HEK293T (cell line): ENCODE results near the gene IKZF5.

Experiments used
- CTCF ChIA-PET: fragments of 350-600 bp; formaldehyde crosslinking; extraction: SDS; loops from one replicate; lab custom pipeline; 2021; ENCODE audit warnings: antibody characterized with exemption, inconsistent platforms; lab: Yijun Ruan, JAX
- POLR2A ChIA-PET: fragments of 350-600 bp; formaldehyde crosslinking; extraction: SDS; loops from one replicate; lab custom pipeline; 2020; ENCODE audit warnings: antibody characterized with exemption, inconsistent platforms; lab: Yijun Ruan, JAX
- DNase-seq: peaks from one replicate; pipeline ENCODE4 v3.0.0; 2012; ENCODE audit warnings: mixed read lengths; ENCODE audit errors: extremely low spot score
- ARNT ChIP-seq: fragments of 450-650 bp; IDR thresholded peaks from 2 replicates; pipeline ENCODE4 v1.6.1; 2017; ENCODE audit warnings: mild to moderate bottlenecking
- BHLHE40 ChIP-seq: fragments of 450-650 bp; IDR thresholded peaks from 2 replicates; pipeline ENCODE4 v1.6.1; 2016; ENCODE audit warnings: mild to moderate bottlenecking, moderate library complexity, borderline replicate concordance
- CTBP1 ChIP-seq: fragments of 450-650 bp; IDR thresholded peaks from 2 replicates; pipeline ENCODE4 v1.6.1; 2016; ENCODE audit warnings: borderline replicate concordance
- ELF4 ChIP-seq: fragments of 450-650 bp; IDR thresholded peaks from 2 replicates; pipeline ENCODE4 v1.6.1; 2017; ENCODE audit warnings: antibody characterized with exemption
- FOXA1 ChIP-seq: fragments of 450-650 bp; IDR thresholded peaks from 2 replicates; pipeline ENCODE4 v1.6.1; 2016; ENCODE audit warnings: mild to moderate bottlenecking
- FOXK2 ChIP-seq: fragments of 450-650 bp; IDR thresholded peaks from 2 replicates; pipeline ENCODE4 v1.6.1; 2016; ENCODE audit warnings: mild to moderate bottlenecking
- FOXM1 ChIP-seq: fragments of 450-650 bp; IDR thresholded peaks from 2 replicates; pipeline ENCODE4 v1.6.1; 2017; ENCODE audit warnings: mild to moderate bottlenecking, borderline replicate concordance
- HDGF ChIP-seq: fragments of 450-650 bp; IDR thresholded peaks from 2 replicates; pipeline ENCODE4 v1.6.1; 2017; ENCODE audit warnings: antibody characterized with exemption, borderline replicate concordance
- L3MBTL2 ChIP-seq: fragments of 450-650 bp; conservative IDR thresholded peaks from 2 replicates; pipeline ENCODE4 v1.6.1; 2016; ENCODE audit warnings: mild to moderate bottlenecking
- LEF1 ChIP-seq: fragments of 450-650 bp; IDR thresholded peaks from 2 replicates; pipeline ENCODE4 v1.6.1; 2017; ENCODE audit warnings: mild to moderate bottlenecking, borderline replicate concordance
- NFRKB ChIP-seq: fragments of 450-650 bp; IDR thresholded peaks from 2 replicates; pipeline ENCODE4 v1.6.1; 2016; ENCODE audit warnings: mild to moderate bottlenecking, moderate library complexity
- SP1 ChIP-seq: fragments of 450-650 bp; IDR thresholded peaks from 2 replicates; pipeline ENCODE4 v1.6.1; 2017
- SUZ12 ChIP-seq: fragments of 450-650 bp; IDR thresholded peaks from 2 replicates; pipeline ENCODE4 v1.6.1; 2016; ENCODE audit warnings: mild to moderate bottlenecking
- TARDBP ChIP-seq: fragments of 450-650 bp; IDR thresholded peaks from 2 replicates; pipeline ENCODE4 v1.6.1; 2016
- ZNF384 ChIP-seq: fragments of 450-650 bp; IDR thresholded peaks from 2 replicates; pipeline ENCODE4 v1.6.1; 2016
- TF ChIP-seq, protein P1 (sequence below): fragments of 450-650 bp; IDR thresholded peaks from 2 replicates; pipeline ENCODE4 v1.6.1; 2016

IKZF5 gene, protein sequence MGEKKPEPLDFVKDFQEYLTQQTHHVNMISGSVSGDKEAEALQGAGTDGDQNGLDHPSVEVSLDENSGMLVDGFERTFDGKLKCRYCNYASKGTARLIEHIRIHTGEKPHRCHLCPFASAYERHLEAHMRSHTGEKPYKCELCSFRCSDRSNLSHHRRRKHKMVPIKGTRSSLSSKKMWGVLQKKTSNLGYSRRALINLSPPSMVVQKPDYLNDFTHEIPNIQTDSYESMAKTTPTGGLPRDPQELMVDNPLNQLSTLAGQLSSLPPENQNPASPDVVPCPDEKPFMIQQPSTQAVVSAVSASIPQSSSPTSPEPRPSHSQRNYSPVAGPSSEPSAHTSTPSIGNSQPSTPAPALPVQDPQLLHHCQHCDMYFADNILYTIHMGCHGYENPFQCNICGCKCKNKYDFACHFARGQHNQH

DNA sequence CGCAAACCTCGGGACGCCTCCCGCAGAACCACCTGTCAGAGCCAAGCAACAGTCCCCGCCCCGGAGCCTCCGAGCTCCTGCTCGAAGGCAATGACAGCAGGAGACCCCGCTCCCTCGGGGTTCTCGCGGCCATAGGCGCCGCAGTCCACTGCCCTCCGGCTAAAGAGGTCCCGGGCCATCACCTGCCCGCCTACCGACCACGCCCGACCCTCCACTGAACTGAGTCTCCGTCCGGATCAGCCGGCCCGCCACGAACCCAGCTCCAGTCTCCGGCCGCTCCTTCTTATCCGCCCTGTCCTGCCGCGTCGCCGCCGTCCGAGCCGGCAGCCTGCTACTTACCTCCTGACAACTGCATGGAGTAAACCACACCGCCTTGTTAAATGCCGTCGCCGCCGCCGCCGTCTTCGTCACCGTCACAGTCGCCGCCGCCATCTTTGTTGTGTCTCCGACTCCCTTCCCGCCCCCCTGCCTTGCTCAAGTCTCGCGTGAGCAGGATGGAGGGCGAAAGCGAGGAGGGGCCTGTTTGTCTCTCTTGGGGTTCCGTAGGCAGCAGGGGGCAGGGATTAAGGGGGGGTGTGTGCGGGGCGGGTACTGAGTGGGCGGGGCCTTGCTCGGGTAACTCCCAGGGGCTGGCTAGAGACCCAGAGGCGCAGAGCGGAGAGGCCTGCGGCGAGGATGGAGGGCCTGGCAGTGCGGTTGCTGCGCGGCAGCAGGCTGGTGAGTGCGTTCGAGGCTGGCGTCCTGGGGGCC lies at the start of gene IKZF5, which contains the start of gene ACADSB:
Gene IKZF5, minus strand, starts transcription at position 441 of the 750 bp plus-strand sequence. CDS start 10,170 bp downstream, outside the sequence.
Gene ACADSB, plus strand, starts transcription at position 652 of the 750 bp plus-strand sequence. Its CDS starts 24 bp downstream, at position 676.
- POLR2A ChIA-PET: interaction anchor here (0.8 to 3.3 kb wide), 6 partner anchors 10 to 30 kb away, joined by 3 to 22 read pairs (median 5); partner anchors contain the start of gene PSTK
- peak; percentile 99 for DNase-seq
- CTCF ChIA-PET: no interaction called here
- TF ChIP-seq NFRKB (peak; percentile 82), FOXK2 (0 out of 2 replicates have a peak, but pooled peaks have one; percentile 22), SUZ12 (no peak), ZNF384 (no peak), SP1 (peak; percentile 81), ELF4 (peak; percentile 53; the same call in 1 of the 2 replicates), CTBP1 (no peak), TARDBP (no peak), HDGF (no peak), FOXA1 (no peak), ARNT (no peak), FOXM1 (no peak), L3MBTL2 (peak; percentile 89), LEF1 (no peak), BHLHE40 (no peak)
- TF ChIP-seq, protein P1, sequence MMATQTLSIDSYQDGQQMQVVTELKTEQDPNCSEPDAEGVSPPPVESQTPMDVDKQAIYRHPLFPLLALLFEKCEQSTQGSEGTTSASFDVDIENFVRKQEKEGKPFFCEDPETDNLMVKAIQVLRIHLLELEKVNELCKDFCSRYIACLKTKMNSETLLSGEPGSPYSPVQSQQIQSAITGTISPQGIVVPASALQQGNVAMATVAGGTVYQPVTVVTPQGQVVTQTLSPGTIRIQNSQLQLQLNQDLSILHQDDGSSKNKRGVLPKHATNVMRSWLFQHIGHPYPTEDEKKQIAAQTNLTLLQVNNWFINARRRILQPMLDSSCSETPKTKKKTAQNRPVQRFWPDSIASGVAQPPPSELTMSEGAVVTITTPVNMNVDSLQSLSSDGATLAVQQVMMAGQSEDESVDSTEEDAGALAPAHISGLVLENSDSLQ: no peak

- CTCF ChIA-PET: no interaction called here
Measured at GRCh38 chr10:123057968-123058367, 49.4 kb upstream of the IKZF5 start.

DNA sequence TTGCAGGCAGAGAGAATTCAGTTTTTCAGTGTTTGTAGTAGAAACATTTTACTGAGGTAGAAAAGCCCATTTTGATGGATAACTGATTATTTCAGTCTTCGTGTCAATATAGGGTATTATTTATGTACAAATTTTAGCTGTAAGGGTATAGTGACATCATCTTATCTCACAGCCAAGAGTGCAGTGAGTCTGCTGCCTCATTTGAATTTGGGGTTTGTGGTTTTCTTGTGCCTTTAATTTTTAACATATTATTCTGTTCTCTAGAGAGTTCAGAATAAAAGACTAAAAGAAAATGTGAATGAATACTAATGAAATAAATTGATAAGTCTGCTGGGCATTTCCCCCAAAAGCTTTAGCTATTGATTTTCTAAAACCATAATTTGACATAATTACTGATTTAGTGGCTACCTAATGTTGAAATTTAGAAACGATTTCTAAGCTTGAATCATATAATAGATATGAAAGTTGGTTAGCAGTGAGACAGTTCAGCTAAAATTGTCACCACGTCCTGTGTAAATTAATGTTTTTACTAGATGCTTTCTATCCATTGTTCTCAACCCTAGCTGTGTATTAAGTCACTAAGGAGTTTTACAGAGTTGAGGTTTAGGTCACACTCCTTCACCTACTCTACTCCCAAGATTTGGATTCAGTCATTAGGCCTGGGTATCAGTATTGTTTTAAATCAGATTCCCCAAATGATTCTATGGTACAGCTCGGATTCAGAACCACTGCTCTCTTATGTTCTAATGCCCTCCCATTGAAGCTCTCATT lies 37.6 kb upstream of the IKZF5 start:
- ChIA-PET POLR2A (no interaction called here), CTCF (interaction anchor here (1.0 kb wide), 1 partner anchor 527 kb away, joined by 4 read pairs; no protein-coding TSS in a partner anchor)
- no peak for TF ChIP-seq FOXM1
- TF ChIP-seq BHLHE40: no peak
- no peak for TF ChIP-seq ELF4
- no peak for TF ChIP-seq HDGF
- TF ChIP-seq, protein P1: no peak
- TF ChIP-seq L3MBTL2: no peak
- no peak for TF ChIP-seq NFRKB
- TF ChIP-seq SUZ12: no peak
- no peak for TF ChIP-seq FOXA1
- TF ChIP-seq ZNF384: no peak
- no peak for TF ChIP-seq SP1
- no peak for TF ChIP-seq LEF1
- TF ChIP-seq FOXK2: no peak
- no peak for TF ChIP-seq TARDBP
- TF ChIP-seq ARNT: no peak
- no peak for TF ChIP-seq CTBP1
- DNase-seq: no peak

More at GRCh38 chr10:123057968-123058367, 49.4 kb upstream of the IKZF5 start:
- DNase-seq: no peak
- POLR2A ChIA-PET: no interaction called here
- TF ChIP-seq L3MBTL2 (no peak), CTBP1 (no peak), FOXA1 (no peak), TARDBP (no peak), SP1 (no peak), SUZ12 (no peak)
- TF ChIP-seq, protein P1: no peak

DNA sequence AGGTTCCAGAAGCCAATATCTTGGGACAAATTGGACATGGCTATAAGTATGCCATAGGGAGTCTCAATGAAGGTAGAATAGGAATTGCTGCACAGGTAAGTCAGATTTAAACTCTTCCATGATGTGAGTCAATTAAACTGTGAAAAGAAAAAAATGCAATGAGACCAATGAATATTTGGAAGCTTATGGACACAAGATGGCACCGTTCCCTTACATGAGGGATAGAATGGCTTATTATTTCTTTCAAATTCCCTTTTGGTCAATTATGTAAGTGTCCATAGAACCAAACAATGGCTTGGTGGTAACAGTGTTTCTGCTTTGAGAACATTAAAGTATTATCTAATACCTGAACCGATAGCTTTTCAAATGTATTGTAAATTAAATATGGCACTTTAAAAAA lies 35.8 kb upstream of the IKZF5 start:
- DNase-seq: no peak
- ChIA-PET CTCF (no interaction called here), POLR2A (interaction anchor here (1.5 kb wide), 1 partner anchor 110 kb away, joined by 4 read pairs; the partner anchor contains the start of gene BUB3)
- TF ChIP-seq TARDBP (no peak), L3MBTL2 (no peak), HDGF (no peak), CTBP1 (no peak), ARNT (no peak), ELF4 (no peak), FOXA1 (no peak), BHLHE40 (no peak), SUZ12 (no peak), FOXK2 (no peak)
- TF ChIP-seq, protein P1: no peak
